ENCODE data around the gene MED13. TPM values are rescaled to one million over a fixed set of nuclear protein-coding genes. Genes with fewer than 3 reads are reported as not detected.

The MED13 gene
- total RNA-seq, 3 donors from 2014 or later = 73.4 to 136 (median 92.1) TPM

- no peaks in the 10 kb centered on the region for H3K27me3 ChIP-seq
- no peaks in the 10 kb centered on the region for H3K4me1 ChIP-seq
- intact Hi-C loops (cut with DNase I; ENCODE audit: low total_unique reads) = no loop called here
- TF ChIP-seq POLR2AphosphoS5 (IDR thresholded peaks at IDR 0.05) (no peak), CTCF (IDR thresholded peaks at IDR 0.05) (no peak), POLR2A (IDR thresholded peaks at IDR 0.05) (no peak)
- H3K4me3 ChIP-seq = no peak overlapping the region
- H3K9me3 ChIP-seq = no peaks in the 10 kb centered on the region
- H3K36me3 ChIP-seq = no peaks in the 10 kb centered on the region
- no peak overlapping the region for H3K27ac ChIP-seq
- DNase-seq (ENCODE audit: low spot score in 2 of 2) = no peak
Measured at GRCh38 chr17:62101090-62101489, 36.0 kb upstream of the MED13 start.

- intact Hi-C loops (cut with DNase I; ENCODE audit: low total_unique reads) = no loop called here
- no peaks in the 10 kb centered on the region for H3K9me3 ChIP-seq
- no peaks in the 10 kb centered on the region for H3K4me1 ChIP-seq
- H3K27ac ChIP-seq = no peak overlapping the region
- no peak overlapping the region for H3K4me3 ChIP-seq
- H3K36me3 ChIP-seq = no peaks in the 10 kb centered on the region
- TF ChIP-seq CTCF (IDR thresholded peaks at IDR 0.05) (no peak), POLR2AphosphoS5 (IDR thresholded peaks at IDR 0.05) (no peak), POLR2A (IDR thresholded peaks at IDR 0.05) (no peak)
- no peaks in the 10 kb centered on the region for H3K27me3 ChIP-seq
- no peak for DNase-seq (ENCODE audit: low spot score in 2 of 2)
Measured at GRCh38 chr17:62100055-62100454, 35.0 kb upstream of the MED13 start.

GRCh38 chr17:62099532-62099931 lies 34.5 kb upstream of the MED13 start:
- intact Hi-C loops (cut with DNase I; ENCODE audit: low total_unique reads) = no loop called here
- no peak overlapping the region for H3K4me3 ChIP-seq

GRCh38 chr17:62098623-62099231 lies 33.6 kb upstream of the MED13 start:
- H3K4me3 ChIP-seq = no peak overlapping the region
- H3K4me1 ChIP-seq = no peaks in the 10 kb centered on the region
- H3K27ac ChIP-seq = no peak overlapping the region
- H3K36me3 ChIP-seq = no peaks in the 10 kb centered on the region
- H3K27me3 ChIP-seq = no peaks in the 10 kb centered on the region
- DNase-seq (ENCODE audit: low spot score in 2 of 2) = no peak
- intact Hi-C loops (cut with DNase I; ENCODE audit: low total_unique reads) = no loop called here
- no peaks in the 10 kb centered on the region for H3K9me3 ChIP-seq
- TF ChIP-seq POLR2A (IDR thresholded peaks at IDR 0.05) (no peak), POLR2AphosphoS5 (IDR thresholded peaks at IDR 0.05) (no peak), CTCF (IDR thresholded peaks at IDR 0.05) (no peak)

More at GRCh38 chr17:62099532-62099931, 34.5 kb upstream of the MED13 start:
- no peaks in the 10 kb centered on the region for H3K4me1 ChIP-seq
- TF ChIP-seq CTCF (IDR thresholded peaks at IDR 0.05) = no peak
- no peak for TF ChIP-seq POLR2AphosphoS5 (IDR thresholded peaks at IDR 0.05)
- no peak for TF ChIP-seq POLR2A (IDR thresholded peaks at IDR 0.05)
- H3K36me3 ChIP-seq = no peaks in the 10 kb centered on the region
- H3K9me3 ChIP-seq = no peaks in the 10 kb centered on the region
- no peak for DNase-seq (ENCODE audit: low spot score in 2 of 2)
- no peak overlapping the region for H3K27ac ChIP-seq
- H3K27me3 ChIP-seq = no peaks in the 10 kb centered on the region

- no peak for DNase-seq (ENCODE audit: low spot score in 2 of 2)
Measured at GRCh38 chr17:62096401-62096670, 31.3 kb upstream of the MED13 start.

More at GRCh38 chr17:62096401-62096670, 31.3 kb upstream of the MED13 start:
- Histone ChIP-seq H3K27me3 (no peaks in the 10 kb centered on the region), H3K27ac (no peak overlapping the region), H3K4me3 (no peak overlapping the region), H3K4me1 (no peaks in the 10 kb centered on the region), H3K36me3 (no peaks in the 10 kb centered on the region), H3K9me3 (no peaks in the 10 kb centered on the region)
- TF ChIP-seq POLR2A (IDR thresholded peaks at IDR 0.05) = no peak
- TF ChIP-seq CTCF (IDR thresholded peaks at IDR 0.05) = no peak
- no peak for TF ChIP-seq POLR2AphosphoS5 (IDR thresholded peaks at IDR 0.05)
- intact Hi-C loops (cut with DNase I; ENCODE audit: low total_unique reads) = no loop called here

Data from breast epithelium (tissue), 4 donors.